SK-N-SH (cell line): ENCODE results near the gene RGS10. TPM values are rescaled to one million over a fixed set of nuclear protein-coding genes. Genes with fewer than 3 reads are reported as not detected.
A peak's percentile ranks its signal among the peaks of the same experiment; 100 is the strongest.

ENCODE experiments used
- CTCF ChIA-PET: fragments of 300-600, 350-600 bp; formaldehyde crosslinking; extraction: SDS; loops from one replicate; lab custom pipeline; 2021; lab: Yijun Ruan, JAX
- POLR2A ChIA-PET: fragments of 350-600 bp; sonication (Branson Sonifier 250); formaldehyde crosslinking; extraction: SDS; loops from one replicate; lab custom pipeline; 2020; ENCODE audit warnings: antibody characterized with exemption, inconsistent platforms; lab: Yijun Ruan, JAX
- DNase-seq: peaks from one replicate; pipeline ENCODE4 v3.0.0; 2012
- H2AFZ ChIP-seq: fragments of 200-600 bp; sonication (generic); 2 replicates; pipeline ENCODE4 v1.8.1; 2016; ENCODE audit warnings: antibody characterized with exemption, mild to moderate bottlenecking, low read depth
- H3F3A ChIP-seq: fragments of 200-600 bp; sonication (generic); replicated peaks from 2 replicates; pipeline ENCODE3; 2016; ENCODE audit warnings: antibody characterized with exemption, mild to moderate bottlenecking; ENCODE audit not compliant: insufficient read depth
- H3K27ac ChIP-seq, 2 experiments: fragments of 200-500 bp in 1 of 2; fragments of 200-600 bp in 1 of 2; sonication (Bioruptor generic) in 1 of 2; sonication (generic), shearing (Covaris generic) in 1 of 2; 2 replicates each; pipeline versions ENCODE4 v1.5.1 to v1.6.1; 2014 to 2016; ENCODE audit warnings: low read depth in 2 of 2, inconsistent platforms in 1 of 2, low read length in 1 of 2, mild to moderate bottlenecking in 1 of 2, mixed read lengths in 1 of 2
- H3K27me3 ChIP-seq: fragments of 200-600 bp; sonication (generic), shearing (Covaris generic); 2 replicates; pipeline ENCODE4 v1.6.1; 2016; ENCODE audit warnings: mixed run types; ENCODE audit not compliant: insufficient read depth
- H3K36me3 ChIP-seq, 2 experiments: fragments of 200-500 bp in 1 of 2; fragments of 200-600 bp in 1 of 2; sonication (Bioruptor generic) in 1 of 2; sonication (generic) in 1 of 2; replicated peaks in 1 of 2; 2 replicates each; pipeline versions ENCODE3 to v1.5.1; 2014 to 2016; ENCODE audit warnings: low read length in 1 of 2, mild to moderate bottlenecking in 1 of 2; ENCODE audit not compliant: insufficient read depth in 2 of 2, control insufficient read depth in 1 of 2
- H3K4me1 ChIP-seq, 2 experiments: fragments of 200-500 bp in 1 of 2; fragments of 200-600 bp in 1 of 2; sonication (Bioruptor generic) in 1 of 2; sonication (generic), shearing (Covaris generic) in 1 of 2; 2 replicates each; pipeline versions ENCODE4 v1.5.1 to v1.6.1; 2014 to 2016; ENCODE audit warnings: low read depth in 1 of 2, low read length in 1 of 2, mixed run types in 1 of 2; ENCODE audit not compliant: insufficient read depth in 2 of 2, control insufficient read depth in 1 of 2
- H3K4me2 ChIP-seq: fragments of 200-600 bp; sonication (generic), shearing (Covaris generic); 2 replicates; pipeline ENCODE4 v1.6.1; 2017; ENCODE audit warnings: mixed run types
- H3K4me3 ChIP-seq, 2 experiments: fragments of 200-500 bp in 1 of 2; fragments of 200-600 bp in 1 of 2; sonication (Bioruptor generic) in 1 of 2; sonication (generic), shearing (Covaris generic) in 1 of 2; 2 replicates each; pipeline versions ENCODE4 v1.5.1 to v1.8.1; 2014 to 2016; ENCODE audit warnings: low read depth in 2 of 2, inconsistent platforms in 1 of 2, low read length in 1 of 2, mild to moderate bottlenecking in 1 of 2, mixed read lengths in 1 of 2, moderate library complexity in 1 of 2
- H3K79me2 ChIP-seq: fragments of 200-600 bp; sonication (generic); 2 replicates; pipeline ENCODE4 v1.8.1; 2017; ENCODE audit warnings: mild to moderate bottlenecking; ENCODE audit not compliant: insufficient read depth
- H3K9ac ChIP-seq: fragments of 200-600 bp; sonication (generic); 2 replicates; pipeline ENCODE4 v1.6.1; 2017; ENCODE audit warnings: mixed run types
- H3K9me2 ChIP-seq: fragments of 200-600 bp; sonication (generic); 2 replicates; pipeline ENCODE4 v1.6.1; 2017; ENCODE audit warnings: mixed run types
- H3K9me3 ChIP-seq: fragments of 200-600 bp; sonication (generic); 2 replicates; pipeline ENCODE4 v1.6.1; 2017; ENCODE audit warnings: mixed run types, mild to moderate bottlenecking, moderate library complexity
- H4K20me1 ChIP-seq: fragments of 200-600 bp; sonication (generic); 2 replicates; pipeline ENCODE4 v1.6.1; 2017; ENCODE audit warnings: mild to moderate bottlenecking, mixed run types; ENCODE audit not compliant: insufficient read depth
- FOSL2 ChIP-seq: IDR thresholded peaks from 2 replicates; pipeline ENCODE4 v1.4.0; 2012; ENCODE audit warnings: low read depth, mild to moderate bottlenecking, moderate library complexity, borderline replicate concordance
- FOXJ3 ChIP-seq: sonication (generic); formaldehyde crosslinking; IDR thresholded peaks from 2 replicates; pipeline ENCODE4 v1.5.1; 2020; ENCODE audit warnings: mild to moderate bottlenecking, missing genetic modification reagents
- FOXM1 ChIP-seq: IDR thresholded peaks from 2 replicates; pipeline ENCODE4 v1.4.0; 2012; ENCODE audit warnings: low read depth, mild to moderate bottlenecking
- GABPA ChIP-seq: IDR thresholded peaks from 2 replicates; pipeline ENCODE4 v1.4.0; 2012; ENCODE audit warnings: low read depth, mild to moderate bottlenecking
- JUND ChIP-seq: IDR thresholded peaks from 2 replicates; pipeline ENCODE4 v1.4.0; 2012
- MEF2A ChIP-seq: IDR thresholded peaks from 2 replicates; pipeline ENCODE4 v1.4.0; 2012; ENCODE audit warnings: low read depth, borderline replicate concordance
- NRF1 ChIP-seq: IDR thresholded peaks from 2 replicates; pipeline ENCODE4 v1.6.1; 2012; ENCODE audit warnings: low read depth, mild to moderate bottlenecking, low read length
- TAF1 ChIP-seq: IDR thresholded peaks from 2 replicates; pipeline ENCODE4 v1.6.1; 2012; ENCODE audit warnings: low read depth, mild to moderate bottlenecking, low read length, moderate library complexity, borderline replicate concordance
- TCF12 ChIP-seq: IDR thresholded peaks from 2 replicates; pipeline ENCODE4 v1.4.0; 2012
- TEAD4 ChIP-seq: IDR thresholded peaks from 2 replicates; pipeline ENCODE4 v1.4.0; 2012; ENCODE audit warnings: mild to moderate bottlenecking, borderline replicate concordance; ENCODE audit not compliant: insufficient read depth
- WGBS: methylation state at CpG from one replicate; pipeline ENCODE4 v1.1.6; 2017; ENCODE audit warnings: low lambda C conversion rate; 5-methylcytosine and 5-hydroxymethylcytosine counted together
- polyA plus RNA-seq, 3 experiments: library from polyadenylated mRNA; depleted of rRNA; stranded (reverse); fragments of >200 nt; gene quantifications; 2 replicates each; pipeline ENCODE4 v1.2.3, GENCODE V29; 2012
- TF ChIP-seq, protein P1 (sequence below): fragments of 150-350 bp; IDR thresholded peaks from 2 replicates; pipeline ENCODE4 v1.6.1; 2017; ENCODE audit warnings: antibody characterized with exemption, low read length, low read depth, borderline replicate concordance
- TF ChIP-seq, protein P2 (sequence below): fragments of 150-350 bp; IDR thresholded peaks from 2 replicates; pipeline ENCODE4 v1.6.1; 2016; ENCODE audit warnings: mild to moderate bottlenecking, low read depth, low read length
- TF ChIP-seq, protein P3 (sequence below): IDR thresholded peaks from 2 replicates; pipeline ENCODE4 v1.4.0; 2012; ENCODE audit warnings: low read depth
- TF ChIP-seq, protein P4 (sequence below): IDR thresholded peaks from 2 replicates; pipeline ENCODE4; 2012
- TF ChIP-seq, protein P5 (sequence below): IDR thresholded peaks from 2 replicates; pipeline ENCODE4 v1.6.1; 2012; ENCODE audit warnings: mild to moderate bottlenecking, low read depth, low read length, moderate library complexity

Gene RGS10
- polyA plus RNA-seq, 1 of the 3 experiments (the other 2 are of a cell fraction): 44.6 TPM

DNA sequence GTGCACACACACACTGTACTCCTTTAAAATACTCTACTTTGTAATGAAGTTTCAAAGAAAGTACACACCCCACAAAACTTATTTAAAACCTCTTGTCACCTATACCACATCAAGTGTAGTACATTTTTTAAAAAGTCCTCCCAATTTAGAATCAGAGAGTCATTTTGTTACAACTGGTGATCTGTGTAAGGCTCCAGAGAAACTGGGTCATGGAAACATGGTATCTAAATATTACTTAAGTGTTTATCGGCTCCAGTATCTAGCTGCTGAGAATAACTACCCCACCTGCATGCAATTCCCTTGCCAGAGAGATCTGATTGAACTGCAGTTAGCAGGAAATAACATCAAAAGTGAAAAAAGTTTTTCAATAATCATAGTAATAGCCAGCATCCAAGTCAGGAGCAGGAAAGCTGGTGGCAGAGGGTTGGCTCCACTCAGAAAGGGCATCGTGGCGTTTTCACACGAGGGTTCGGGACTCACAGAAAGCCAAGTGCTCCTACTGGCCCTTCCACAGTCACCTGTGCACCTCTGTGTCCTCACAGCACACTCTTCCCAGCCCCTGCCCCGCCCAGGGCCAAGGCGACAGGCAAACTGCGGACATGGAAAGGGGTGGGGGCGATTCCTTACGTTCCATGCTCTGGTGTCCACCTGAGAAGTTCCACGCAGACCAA lies 6.5 kb downstream of the RGS10 start:
- no peaks in the 10 kb centered on the region for H3K9me2 ChIP-seq
- no peak overlapping the region for H2AFZ ChIP-seq
- no peaks in the 10 kb centered on the region for H3K36me3 ChIP-seq
- TF ChIP-seq, protein P1, sequence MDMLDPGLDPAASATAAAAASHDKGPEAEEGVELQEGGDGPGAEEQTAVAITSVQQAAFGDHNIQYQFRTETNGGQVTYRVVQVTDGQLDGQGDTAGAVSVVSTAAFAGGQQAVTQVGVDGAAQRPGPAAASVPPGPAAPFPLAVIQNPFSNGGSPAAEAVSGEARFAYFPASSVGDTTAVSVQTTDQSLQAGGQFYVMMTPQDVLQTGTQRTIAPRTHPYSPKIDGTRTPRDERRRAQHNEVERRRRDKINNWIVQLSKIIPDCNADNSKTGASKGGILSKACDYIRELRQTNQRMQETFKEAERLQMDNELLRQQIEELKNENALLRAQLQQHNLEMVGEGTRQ: no peak
- no peak for TF ChIP-seq GABPA
- no peak for TF ChIP-seq FOXM1
- TF ChIP-seq, protein P2, sequence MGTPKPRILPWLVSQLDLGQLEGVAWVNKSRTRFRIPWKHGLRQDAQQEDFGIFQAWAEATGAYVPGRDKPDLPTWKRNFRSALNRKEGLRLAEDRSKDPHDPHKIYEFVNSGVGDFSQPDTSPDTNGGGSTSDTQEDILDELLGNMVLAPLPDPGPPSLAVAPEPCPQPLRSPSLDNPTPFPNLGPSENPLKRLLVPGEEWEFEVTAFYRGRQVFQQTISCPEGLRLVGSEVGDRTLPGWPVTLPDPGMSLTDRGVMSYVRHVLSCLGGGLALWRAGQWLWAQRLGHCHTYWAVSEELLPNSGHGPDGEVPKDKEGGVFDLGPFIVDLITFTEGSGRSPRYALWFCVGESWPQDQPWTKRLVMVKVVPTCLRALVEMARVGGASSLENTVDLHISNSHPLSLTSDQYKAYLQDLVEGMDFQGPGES: no peak
- TF ChIP-seq MEF2A: no peak
- TF ChIP-seq TEAD4: no peak
- no peak for TF ChIP-seq TAF1
- TF ChIP-seq, protein P3, sequence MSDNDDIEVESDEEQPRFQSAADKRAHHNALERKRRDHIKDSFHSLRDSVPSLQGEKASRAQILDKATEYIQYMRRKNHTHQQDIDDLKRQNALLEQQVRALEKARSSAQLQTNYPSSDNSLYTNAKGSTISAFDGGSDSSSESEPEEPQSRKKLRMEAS: no peak
- TF ChIP-seq FOXJ3 (CRISPR knock-in tag): no peak
- no peak for TF ChIP-seq JUND
- peaks cover 84% of the 10 kb centered on the region for H3K79me2 ChIP-seq
- H3K27ac ChIP-seq: peak overlapping the region in 1 of 2 experiments; percentile 37; a peak in 2 of 4 replicates
- H4K20me1 ChIP-seq: peaks cover 5% of the 10 kb centered on the region; the same call in 1 of the 2 replicates
- H3K9ac ChIP-seq: no peak overlapping the region
- CTCF ChIA-PET: no interaction called here
- H3K27me3 ChIP-seq: no peaks in the 10 kb centered on the region
- H3K4me2 ChIP-seq: no peak overlapping the region
- WGBS: over 99% methylated on average over 10 of the region's 11 CpGs
- peaks cover 3 to 12% of the 10 kb centered on the region in 2 experiments; a peak in 3 of 4 replicates for H3K4me1 ChIP-seq
- DNase-seq: no peak
- H3K9me3 ChIP-seq: no peaks in the 10 kb centered on the region
- POLR2A ChIA-PET: no interaction called here
- H3F3A ChIP-seq: peaks cover 10% of the 10 kb centered on the region
- no peak overlapping the region for H3K4me3 ChIP-seq

DNA sequence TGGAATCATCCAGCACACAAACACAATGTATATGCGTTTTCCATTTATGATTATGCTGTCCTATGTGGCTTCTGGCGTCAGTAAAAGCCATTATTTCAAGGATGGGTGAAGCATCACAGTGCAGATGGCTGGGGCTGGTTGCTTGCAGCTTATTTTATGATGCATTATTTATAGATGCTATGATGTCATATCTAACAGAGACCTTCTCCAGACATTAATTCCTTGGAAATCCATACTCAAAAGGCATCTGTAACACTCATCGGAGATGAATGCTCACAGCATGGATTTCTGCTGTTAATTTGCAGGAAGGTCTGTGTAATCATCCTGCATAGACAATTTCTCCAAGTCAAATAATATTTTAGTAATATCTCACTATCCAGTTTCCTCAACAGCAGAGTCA lies 7.2 kb downstream of the RGS10 start:
- Histone ChIP-seq H3K27ac (peak overlapping the region in 1 of 2 experiments; percentile 37; a peak in 2 of 4 replicates), H4K20me1 (peaks cover 5% of the 10 kb centered on the region; the same call in 1 of the 2 replicates), H3K9me3 (no peaks in the 10 kb centered on the region), H3K79me2 (peaks cover 84% of the 10 kb centered on the region), H2AFZ (no peak overlapping the region), H3K4me2 (0 out of 2 replicates have a peak overlapping the region, but pooled peaks have one; percentile 13), H3K9me2 (no peaks in the 10 kb centered on the region), H3K36me3 (no peaks in the 10 kb centered on the region), H3K4me1 (peaks cover 5 to 15% of the 10 kb centered on the region in 2 experiments; a peak in 3 of 4 replicates), H3K9ac (no peak overlapping the region), H3K4me3 (no peak overlapping the region), H3F3A (peaks cover 10% of the 10 kb centered on the region), H3K27me3 (no peaks in the 10 kb centered on the region)
- no peak for DNase-seq
- ChIA-PET POLR2A (interaction anchor here (0.7 kb wide), 1 partner anchor 22 kb away, joined by 5 read pairs; no protein-coding TSS in a partner anchor), CTCF (no interaction called here)
- 62% methylated on average over 3 of the region's 3 CpGs for WGBS
- TF ChIP-seq, protein P3: no peak
- TF ChIP-seq TCF12: peak; percentile 36; the same call in 1 of the 2 replicates
- TF ChIP-seq, protein P4, sequence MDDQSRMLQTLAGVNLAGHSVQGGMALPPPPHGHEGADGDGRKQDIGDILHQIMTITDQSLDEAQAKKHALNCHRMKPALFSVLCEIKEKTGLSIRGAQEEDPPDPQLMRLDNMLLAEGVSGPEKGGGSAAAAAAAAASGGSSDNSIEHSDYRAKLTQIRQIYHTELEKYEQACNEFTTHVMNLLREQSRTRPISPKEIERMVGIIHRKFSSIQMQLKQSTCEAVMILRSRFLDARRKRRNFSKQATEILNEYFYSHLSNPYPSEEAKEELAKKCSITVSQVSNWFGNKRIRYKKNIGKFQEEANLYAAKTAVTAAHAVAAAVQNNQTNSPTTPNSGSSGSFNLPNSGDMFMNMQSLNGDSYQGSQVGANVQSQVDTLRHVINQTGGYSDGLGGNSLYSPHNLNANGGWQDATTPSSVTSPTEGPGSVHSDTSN: 0 out of 2 replicates have a peak, but pooled peaks have one; percentile 8
- no peak for TF ChIP-seq NRF1
- no peak for TF ChIP-seq FOXM1
- no peak for TF ChIP-seq FOXJ3 (CRISPR knock-in tag)
- no peak for TF ChIP-seq TAF1
- 0 out of 2 replicates have a peak, but pooled peaks have one; percentile 10 for TF ChIP-seq JUND
- peak; percentile 15; the same call in 1 of the 2 replicates for TF ChIP-seq FOSL2
- TF ChIP-seq, protein P5, sequence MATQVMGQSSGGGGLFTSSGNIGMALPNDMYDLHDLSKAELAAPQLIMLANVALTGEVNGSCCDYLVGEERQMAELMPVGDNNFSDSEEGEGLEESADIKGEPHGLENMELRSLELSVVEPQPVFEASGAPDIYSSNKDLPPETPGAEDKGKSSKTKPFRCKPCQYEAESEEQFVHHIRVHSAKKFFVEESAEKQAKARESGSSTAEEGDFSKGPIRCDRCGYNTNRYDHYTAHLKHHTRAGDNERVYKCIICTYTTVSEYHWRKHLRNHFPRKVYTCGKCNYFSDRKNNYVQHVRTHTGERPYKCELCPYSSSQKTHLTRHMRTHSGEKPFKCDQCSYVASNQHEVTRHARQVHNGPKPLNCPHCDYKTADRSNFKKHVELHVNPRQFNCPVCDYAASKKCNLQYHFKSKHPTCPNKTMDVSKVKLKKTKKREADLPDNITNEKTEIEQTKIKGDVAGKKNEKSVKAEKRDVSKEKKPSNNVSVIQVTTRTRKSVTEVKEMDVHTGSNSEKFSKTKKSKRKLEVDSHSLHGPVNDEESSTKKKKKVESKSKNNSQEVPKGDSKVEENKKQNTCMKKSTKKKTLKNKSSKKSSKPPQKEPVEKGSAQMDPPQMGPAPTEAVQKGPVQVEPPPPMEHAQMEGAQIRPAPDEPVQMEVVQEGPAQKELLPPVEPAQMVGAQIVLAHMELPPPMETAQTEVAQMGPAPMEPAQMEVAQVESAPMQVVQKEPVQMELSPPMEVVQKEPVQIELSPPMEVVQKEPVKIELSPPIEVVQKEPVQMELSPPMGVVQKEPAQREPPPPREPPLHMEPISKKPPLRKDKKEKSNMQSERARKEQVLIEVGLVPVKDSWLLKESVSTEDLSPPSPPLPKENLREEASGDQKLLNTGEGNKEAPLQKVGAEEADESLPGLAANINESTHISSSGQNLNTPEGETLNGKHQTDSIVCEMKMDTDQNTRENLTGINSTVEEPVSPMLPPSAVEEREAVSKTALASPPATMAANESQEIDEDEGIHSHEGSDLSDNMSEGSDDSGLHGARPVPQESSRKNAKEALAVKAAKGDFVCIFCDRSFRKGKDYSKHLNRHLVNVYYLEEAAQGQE: no peak
